ENCODE data around the gene GPR21.

DNA sequence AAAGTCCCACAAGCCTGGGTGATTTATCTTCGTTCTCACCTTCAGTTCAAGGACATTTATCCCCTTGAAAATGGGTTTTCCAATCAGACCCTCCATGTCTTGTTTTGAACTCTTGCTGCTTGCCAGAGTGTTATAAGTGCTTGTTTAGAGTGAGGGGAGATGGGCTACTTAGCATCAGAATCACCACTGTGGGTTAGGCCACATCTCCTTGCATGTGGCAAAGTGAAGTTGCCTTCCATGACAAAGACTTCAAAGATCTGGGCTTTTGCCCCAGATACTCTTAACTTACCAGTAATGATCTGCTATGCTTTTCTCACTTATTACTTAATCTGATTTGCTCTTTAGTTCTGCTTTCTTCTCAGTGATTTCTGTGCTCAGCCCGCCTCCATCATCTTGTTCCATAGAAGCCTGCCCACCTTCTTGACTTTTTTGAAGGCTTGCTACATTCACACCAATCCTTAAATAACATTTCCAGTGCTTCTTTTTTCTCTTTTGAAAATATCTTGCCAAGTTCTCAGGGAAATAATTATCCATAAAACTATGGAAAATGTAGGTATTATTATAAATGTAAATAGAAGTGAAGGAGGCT lies 39.0 kb downstream of the GPR21 start:
- TF ChIP-seq, protein P1, sequence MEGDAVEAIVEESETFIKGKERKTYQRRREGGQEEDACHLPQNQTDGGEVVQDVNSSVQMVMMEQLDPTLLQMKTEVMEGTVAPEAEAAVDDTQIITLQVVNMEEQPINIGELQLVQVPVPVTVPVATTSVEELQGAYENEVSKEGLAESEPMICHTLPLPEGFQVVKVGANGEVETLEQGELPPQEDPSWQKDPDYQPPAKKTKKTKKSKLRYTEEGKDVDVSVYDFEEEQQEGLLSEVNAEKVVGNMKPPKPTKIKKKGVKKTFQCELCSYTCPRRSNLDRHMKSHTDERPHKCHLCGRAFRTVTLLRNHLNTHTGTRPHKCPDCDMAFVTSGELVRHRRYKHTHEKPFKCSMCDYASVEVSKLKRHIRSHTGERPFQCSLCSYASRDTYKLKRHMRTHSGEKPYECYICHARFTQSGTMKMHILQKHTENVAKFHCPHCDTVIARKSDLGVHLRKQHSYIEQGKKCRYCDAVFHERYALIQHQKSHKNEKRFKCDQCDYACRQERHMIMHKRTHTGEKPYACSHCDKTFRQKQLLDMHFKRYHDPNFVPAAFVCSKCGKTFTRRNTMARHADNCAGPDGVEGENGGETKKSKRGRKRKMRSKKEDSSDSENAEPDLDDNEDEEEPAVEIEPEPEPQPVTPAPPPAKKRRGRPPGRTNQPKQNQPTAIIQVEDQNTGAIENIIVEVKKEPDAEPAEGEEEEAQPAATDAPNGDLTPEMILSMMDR (IDR thresholded peaks at IDR 0.05) = no peak
- no peak for TF ChIP-seq POLR2A (IDR thresholded peaks at IDR 0.05)
